Motor neuron (in vitro differentiated cells): ENCODE data around the gene TIMM17B. TPM values are rescaled to one million over a fixed set of nuclear protein-coding genes. Genes with fewer than 3 reads are reported as not detected.
"Not testable (repeated sequence)": the region's sequence is repeated elsewhere in the genome, so short reads cannot be mapped to it uniquely, and the experiment has no call there.

ENCODE experiments used
- ATAC-seq, 8 experiments: fragments of 200-7000 bp; cut with Tn5 transposase; replicated peaks in 6 of 8; 2 replicates each; pipeline ENCODE4 v1.8.0; 2021; ENCODE audit warnings: mild to moderate bottlenecking in 8 of 8, moderate library complexity in 8 of 8
- H3K27ac ChIP-seq, 2 donors: fragments of 250-450 bp; sonication (Bioruptor Pico); 2 replicates each; pipeline ENCODE4 v1.9.0; 2021; ENCODE audit warnings: antibody characterized with exemption in 2 of 2, mild to moderate bottlenecking in 2 of 2, moderate library complexity in 1 of 2
- H3K4me1 ChIP-seq, 2 donors: fragments of 250-450 bp; sonication (Bioruptor Pico); replicated peaks in 1 of 2; 2 replicates each; pipeline ENCODE4 v1.6.1; 2021; ENCODE audit warnings: antibody characterized with exemption in 2 of 2, mild to moderate bottlenecking in 2 of 2, moderate library complexity in 1 of 2
- H3K4me3 ChIP-seq, 5 donors: fragments of 250-450 bp; sonication (Bioruptor Pico); 2 replicates each; pipeline ENCODE4 v1.9.0; 2021; ENCODE audit warnings: antibody characterized with exemption in 5 of 5, mild to moderate bottlenecking in 5 of 5, moderate library complexity in 4 of 5
- WGBS, 10 experiments: fragments of 450-650 bp; shearing (Covaris generic); methylation state at CpG; one replicate each; pipeline ENCODE4 v1.0.0; 2022; 5-methylcytosine and 5-hydroxymethylcytosine counted together
- in situ Hi-C, 9 experiments: fragments of 400-800 bp; cut with MboI; loops; one replicate each; pipeline ENCODE4 v1.15.0; 2021; ENCODE audit warnings: low sequenced_read_pairs in 9 of 9, low pct_unique_long_range_greater_than_20kb in 2 of 9; ENCODE audit not compliant: unreplicated experiment in 9 of 9
- total RNA-seq, 8 experiments: library from RNA; unstranded; fragments of 300-600 nt; gene quantifications; 2 replicates each; pipeline versions ENCODE4 v1.2.3 to v1.2.4, GENCODE V29; 2022

Gene TIMM17B
- total RNA-seq, 8 experiments from 2014 or later = 40.6 to 102 (median 72.9) TPM

GRCh38 chrX:48899078-48899410 is 1.5 kb upstream of the TIMM17B start:
- in situ Hi-C loops = no loop called here
- Histone ChIP-seq H3K27ac (no peak overlapping the region), H3K4me1 (peaks cover 3 to 14% of the 10 kb centered on the region in 2 donors), H3K4me3 (no peak overlapping the region)
- ATAC-seq = no peak
- WGBS, 10 experiments = 40 to 100% methylated on average over 1 to 2 of the region's 8 CpGs; no CpG with 5 or more reads in 8 of the 10 experiments

GRCh38 chrX:48897157-48897624 is 377 bp downstream of the TIMM17B start:
- 3 to 42% methylated on average over 6 to 13 of the region's 38 CpGs; no CpG with 5 or more reads in 8 of the 10 experiments for WGBS, 10 experiments
- Histone ChIP-seq H3K27ac (peak overlapping the region; percentile 96 to 97), H3K4me3 (peak overlapping the region; percentile 70 to 89 (median 80)), H3K4me1 (peaks cover 3 to 14% of the 10 kb centered on the region in 2 donors)
- peak; percentile 45 to 78 (median 74) for ATAC-seq
- in situ Hi-C loops = no loop called here

DNA sequence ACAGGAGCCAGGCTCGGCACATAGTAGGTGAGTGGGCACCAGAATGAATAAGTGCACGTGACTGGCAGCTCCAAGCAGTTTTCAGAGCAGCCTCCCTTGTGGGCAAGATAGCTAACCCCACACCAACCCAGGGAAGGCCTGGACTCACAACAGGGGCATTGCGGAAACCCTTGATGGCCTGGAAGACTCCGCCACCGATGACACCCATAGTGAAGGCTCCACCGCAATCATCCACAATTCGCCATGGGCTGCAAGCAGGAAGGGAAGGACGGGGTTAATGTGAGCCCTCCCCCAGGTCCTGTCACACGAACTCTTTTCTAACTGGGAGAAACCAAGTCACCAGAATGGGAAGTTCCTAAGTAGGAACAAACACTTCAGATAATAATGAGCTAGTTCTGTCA is 957 bp downstream of the TIMM17B start:
- Histone ChIP-seq H3K4me3 (peak overlapping the region; percentile 70 to 89 (median 80)), H3K4me1 (peaks cover 3 to 14% of the 10 kb centered on the region in 2 donors), H3K27ac (peak overlapping the region; percentile 96 to 97)
- in situ Hi-C loops = no loop called here
- 25 to 50% (median 32%) methylated on average over 2 to 5 of the region's 9 CpGs; no CpG with 5 or more reads in 6 of the 10 experiments for WGBS, 10 experiments
- ATAC-seq = peak in 1 of 8 experiments; percentile 3

- Histone ChIP-seq H3K4me3 (no peak overlapping the region), H3K27ac (no peak overlapping the region), H3K4me1 (peaks cover 3 to 14% of the 10 kb centered on the region in 2 donors)
- in situ Hi-C loops = no loop called here
- WGBS, 10 experiments = 45 to 100% (median 79%) methylated on average over 1 to 5 of the region's 6 CpGs; no CpG with 5 or more reads in 7 of the 10 experiments
- no peak for ATAC-seq
Observed at GRCh38 chrX:48894891-48895290, 2.7 kb downstream of the TIMM17B start.

DNA sequence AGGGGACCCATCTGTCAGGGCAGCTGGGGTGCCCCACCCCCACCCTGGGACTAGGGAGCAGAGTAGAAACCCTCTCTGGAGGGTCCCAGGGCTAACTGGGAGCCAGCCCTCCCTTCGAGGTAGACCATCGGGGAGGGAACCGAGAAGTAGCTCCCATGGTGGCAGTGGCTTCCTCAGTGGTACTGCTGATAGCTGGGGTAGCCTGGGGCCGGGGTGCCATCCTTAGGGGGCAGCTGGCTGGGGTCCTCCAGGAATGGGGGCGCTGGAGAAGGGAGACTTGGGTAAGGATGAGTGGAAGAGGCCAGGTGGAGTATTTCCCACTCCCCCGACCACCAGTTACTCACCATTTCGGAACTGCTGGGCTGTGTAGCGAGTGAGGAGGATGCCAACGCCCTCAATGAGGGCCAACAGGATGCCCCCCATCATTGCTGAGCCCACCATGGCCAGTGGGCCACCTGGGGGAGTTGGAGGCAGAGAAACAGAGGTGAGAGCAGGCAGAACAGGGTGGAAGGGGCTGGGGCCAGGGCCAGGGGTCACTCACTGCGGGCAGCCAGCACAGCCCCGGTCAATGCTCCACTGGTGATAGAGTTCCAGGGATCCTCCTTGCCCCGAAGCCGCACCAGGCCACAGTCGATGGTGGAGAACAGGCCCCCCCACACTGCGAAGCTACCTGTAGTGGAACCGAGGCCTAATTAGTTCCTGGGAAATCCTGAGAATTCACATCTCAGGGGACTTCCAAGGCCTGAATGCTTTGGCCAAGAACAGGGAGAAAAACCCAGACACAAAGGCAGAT is 3.8 kb downstream of the TIMM17B start:
- 53 to 100% methylated on average over 3 to 4 of the region's 16 CpGs; no CpG with 5 or more reads in 8 of the 10 experiments for WGBS, 10 experiments
- Histone ChIP-seq H3K27ac (no peak overlapping the region), H3K4me1 (peaks cover 3 to 7% of the 10 kb centered on the region in 2 donors), H3K4me3 (no peak overlapping the region)
- in situ Hi-C loops = no loop called here
- ATAC-seq = no peak

- Histone ChIP-seq H3K27ac (no peak overlapping the region), H3K4me3 (no peak overlapping the region), H3K4me1 (peaks cover 3 to 6% of the 10 kb centered on the region in 2 donors)
- ATAC-seq = no peak
- in situ Hi-C loops = no loop called here
- WGBS, 10 experiments = 67% methylated on average over 1 of the region's 4 CpGs; no CpG with 5 or more reads in 9 of the 10 experiments
Observed at GRCh38 chrX:48892896-48893295, 4.7 kb downstream of the TIMM17B start.

DNA sequence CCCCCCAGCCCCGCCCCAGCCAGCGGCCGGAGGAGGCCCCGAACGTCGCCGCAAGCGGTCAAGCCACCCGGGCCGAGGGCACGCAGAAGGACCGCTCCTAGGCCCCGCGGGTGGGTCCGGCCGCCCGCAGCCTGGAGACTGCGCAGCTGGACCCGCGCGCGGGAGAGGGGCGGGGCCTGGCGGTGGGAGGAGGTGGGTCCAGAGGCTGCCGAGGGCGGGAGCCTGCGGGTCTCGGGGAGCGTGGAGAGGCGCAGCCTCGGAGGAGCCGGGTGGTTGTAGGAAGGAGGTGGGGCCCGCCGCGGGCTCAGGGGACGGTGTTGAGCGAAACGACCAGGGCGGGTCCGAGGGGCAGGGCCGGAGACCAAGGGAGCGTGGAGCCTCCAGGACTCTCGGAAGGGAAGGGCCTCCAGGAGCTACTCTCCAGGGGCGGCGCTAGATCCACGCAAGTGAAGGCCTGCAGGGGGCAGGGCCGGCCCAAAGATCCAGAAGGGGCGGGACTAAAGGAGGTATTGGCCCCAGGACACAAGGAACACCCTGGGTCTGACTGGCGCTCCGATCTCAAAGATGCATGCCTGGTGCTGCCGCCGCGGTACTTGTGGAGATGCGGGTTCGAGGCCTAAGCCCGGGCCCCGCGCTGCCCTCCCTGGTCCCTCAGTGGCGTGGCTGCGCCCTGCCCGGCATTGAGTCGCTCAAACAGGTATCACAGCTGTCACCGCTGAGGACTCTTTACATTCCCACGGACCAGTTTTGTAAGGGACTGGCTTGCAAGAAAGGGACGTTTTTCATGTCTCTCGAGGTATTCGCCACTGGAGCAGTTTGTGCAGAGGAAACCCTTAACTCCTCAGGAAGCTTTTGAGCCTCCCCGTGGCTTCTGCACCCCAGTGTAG is 5.9 kb downstream of the TIMM17B start:
- H3K4me1 ChIP-seq = peaks cover 3 to 6% of the 10 kb centered on the region in 2 donors
- in situ Hi-C loops = no loop called here
- H3K4me3 ChIP-seq = peak overlapping the region; percentile 31 to 43 (median 35)
- peak overlapping the region; percentile 47 to 62 for H3K27ac ChIP-seq
- 40 to 49% methylated on average over 4 to 7 of the region's 68 CpGs; no CpG with 5 or more reads in 8 of the 10 experiments for WGBS, 10 experiments
- ATAC-seq = peak; percentile 92 to 95 (median 94)

DNA sequence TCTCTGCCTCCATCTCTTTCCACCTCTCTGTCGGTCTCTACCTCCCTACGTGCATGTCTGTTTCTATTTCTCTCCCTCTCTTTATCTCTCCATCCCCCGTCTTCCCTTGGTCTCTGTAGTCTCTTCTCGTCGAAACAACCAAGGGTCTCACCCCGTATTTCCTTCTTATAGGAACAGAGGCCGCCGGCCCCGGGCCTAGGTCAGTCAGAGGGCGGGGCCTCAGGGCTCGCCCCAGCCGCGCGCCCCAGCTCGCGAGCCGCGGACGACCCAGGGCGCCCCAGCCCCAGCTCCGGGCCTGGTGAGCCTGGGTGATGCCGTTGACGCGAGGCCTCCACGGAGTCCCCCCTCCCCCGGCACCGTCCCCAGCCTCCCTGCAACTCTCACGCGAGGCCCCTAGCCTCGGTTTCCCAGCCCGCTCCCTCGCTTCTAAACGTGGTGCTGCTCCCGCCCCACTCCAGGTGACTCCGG is 6.6 kb downstream of the TIMM17B start:
- in situ Hi-C loops = no loop called here
- WGBS, 10 experiments = 0 to 40% (median 11%) methylated on average over 1 to 7 of the region's 35 CpGs; no CpG with 5 or more reads in 6 of the 10 experiments
- peak overlapping the region; percentile 31 to 43 (median 35) for H3K4me3 ChIP-seq

DNA sequence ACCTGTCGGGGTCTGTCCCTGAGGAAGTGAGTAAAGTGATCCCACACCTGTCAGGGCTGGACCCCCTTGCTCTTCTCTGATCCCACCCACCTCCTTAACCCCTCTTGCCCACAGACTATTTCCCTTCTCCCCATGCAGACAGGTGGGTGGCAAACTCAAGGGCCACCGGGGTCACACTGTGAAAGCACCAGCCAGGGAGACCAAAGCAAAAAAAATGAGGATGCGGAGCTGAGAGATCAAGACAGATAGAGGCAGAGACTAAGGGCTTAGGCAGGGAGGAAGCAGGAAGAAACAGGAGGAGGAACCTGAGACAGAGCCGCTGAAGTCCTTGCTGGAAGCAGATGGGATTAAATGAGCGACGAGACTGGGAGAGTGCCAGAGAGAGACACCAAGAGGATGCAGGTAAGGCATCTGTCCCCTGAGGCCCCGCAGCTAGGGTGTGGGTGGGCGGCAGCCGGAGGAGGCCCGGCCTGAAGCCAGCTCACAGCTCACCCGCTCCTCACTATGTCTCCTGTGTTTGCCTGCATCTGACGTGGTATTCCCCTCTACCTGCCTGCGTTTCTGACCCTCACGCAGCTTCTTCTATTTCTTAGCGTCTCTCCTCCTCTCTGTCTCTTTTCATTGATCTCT is 7.2 kb downstream of the TIMM17B start:
- Histone ChIP-seq H3K4me1 (no peaks in the 10 kb centered on the region), H3K27ac (no peak overlapping the region), H3K4me3 (peak overlapping the region in 4 of 5 donors; percentile 31 to 42 (median 35))
- 13 to 67% (median 33%) methylated on average over 3 to 5 of the region's 15 CpGs; no CpG with 5 or more reads in 6 of the 10 experiments for WGBS, 10 experiments
- ATAC-seq = peak in 1 of 8 experiments; percentile 1
- in situ Hi-C loops = no loop called here

More for the DNA sequence above, 6.6 kb downstream of the TIMM17B start:
- Histone ChIP-seq H3K4me1 (peaks cover 0 to 1% of the 10 kb centered on the region in 2 donors), H3K27ac (peak overlapping the region; percentile 47 to 62)
- ATAC-seq = peak; percentile 22 to 40 (median 30)

GRCh38 chrX:48886586-48886985 is 11.0 kb downstream of the TIMM17B start:
- H3K27ac ChIP-seq, ATAC-seq, H3K4me1 ChIP-seq, H3K4me3 ChIP-seq, in situ Hi-C loops: not testable (repeated sequence)
- WGBS, 10 experiments = 33 to 100% (median 60%) methylated on average over 1 to 3 of the region's 5 CpGs; no CpG with 5 or more reads in 7 of the 10 experiments

DNA sequence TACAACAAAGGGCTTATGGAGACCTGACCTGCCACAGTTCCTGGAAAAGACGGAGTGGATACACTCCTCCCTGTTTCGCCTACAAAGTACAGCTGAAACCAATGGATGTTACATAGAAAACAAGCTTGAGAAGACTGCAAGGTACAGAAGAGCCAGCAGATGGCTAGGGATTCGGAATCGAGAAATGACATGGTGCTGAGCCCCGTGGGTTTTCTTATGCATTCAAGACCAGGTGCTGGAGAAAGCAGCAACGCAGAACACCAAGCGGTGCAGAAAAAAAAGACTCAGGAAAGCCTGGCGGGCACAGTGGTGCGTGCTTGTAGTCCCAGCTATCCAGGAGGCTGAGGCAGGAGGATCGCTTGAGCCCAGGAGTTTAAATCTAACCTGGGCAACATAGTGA is 13.8 kb downstream of the TIMM17B start:
- no peaks in the 10 kb centered on the region for H3K4me1 ChIP-seq
- no peak overlapping the region for H3K4me3 ChIP-seq
- no peak overlapping the region for H3K27ac ChIP-seq
- in situ Hi-C loops = no loop called here
- WGBS, 10 experiments = 20 to 90% (median 63%) methylated on average over 1 to 9 of the region's 10 CpGs; no CpG with 5 or more reads in 3 of the 10 experiments
- peak in 2 of 8 experiments; percentile 23 to 25 for ATAC-seq

- H3K4me3 ChIP-seq, H3K4me1 ChIP-seq, in situ Hi-C loops, H3K27ac ChIP-seq: not testable (repeated sequence)
- WGBS, 10 experiments = 0 to 100% (median 37%) methylated on average over 1 to 3 of the region's 4 CpGs; no CpG with 5 or more reads in 3 of the 10 experiments
- peak in 2 of 8 experiments; percentile 13 to 53 for ATAC-seq
Observed at GRCh38 chrX:48876944-48877343, 20.6 kb downstream of the TIMM17B start.
